Suprapubic skin (tissue), 4 donors: Measurements from ENCODE around the gene GSTO1. TPM values are rescaled to one million over a fixed set of nuclear protein-coding genes. Genes with fewer than 3 reads are reported as not detected.

ENCODE experiments used
- DNase-seq, 2 donors: peaks; one replicate each; pipeline ENCODE4 v3.0.0-alpha.2; 2019; ENCODE audit warnings: low spot score in 2 of 2
- H3K27ac ChIP-seq: fragments of 200-600 bp; sonication (generic); one replicate; pipeline ENCODE4 v1.5.1; 2019
- H3K27me3 ChIP-seq: fragments of 200-600 bp; sonication (generic); one replicate; pipeline ENCODE4 v1.5.1; 2019
- H3K36me3 ChIP-seq: fragments of 200-600 bp; sonication (generic); one replicate; pipeline ENCODE4 v1.5.1; 2019
- H3K4me1 ChIP-seq: fragments of 200-600 bp; sonication (generic); one replicate; pipeline ENCODE4 v1.5.1; 2019
- H3K4me3 ChIP-seq: fragments of 200-600 bp; sonication (generic); one replicate; pipeline ENCODE4 v1.5.1; 2019; ENCODE audit warnings: mild to moderate bottlenecking
- H3K9me3 ChIP-seq: fragments of 200-600 bp; sonication (generic); one replicate; pipeline ENCODE4 v1.5.1; 2019
- CTCF ChIP-seq, 2 donors: fragments of 200-600 bp in 1 of 2; fragments of 450-650 bp in 1 of 2; sonication (generic) in 1 of 2; IDR thresholded peaks; one replicate each; pipeline ENCODE4 v1.5.1; 2016 to 2019; ENCODE audit warnings: antibody characterized with exemption in 2 of 2, mild to moderate bottlenecking in 1 of 2, moderate library complexity in 1 of 2
- EP300 ChIP-seq: sonication (generic); formaldehyde crosslinking; IDR thresholded peaks from one replicate; pipeline ENCODE4 v1.6.1; 2017; ENCODE audit warnings: antibody characterized with exemption
- POLR2A ChIP-seq, 2 donors: fragments of 450-650 bp; IDR thresholded peaks; one replicate each; pipeline ENCODE4 v1.6.1; 2017; ENCODE audit warnings: antibody characterized with exemption in 2 of 2, mild to moderate bottlenecking in 2 of 2, moderate library complexity in 2 of 2
- POLR2AphosphoS5 ChIP-seq, 3 donors: sonication (generic); formaldehyde crosslinking; IDR thresholded peaks; one replicate each; pipeline ENCODE4 v1.6.1; 2017; ENCODE audit warnings: antibody characterized with exemption in 3 of 3
- WGBS: methylation state at CpG from one replicate; pipeline ENCODE4 v1.1.5; 2018; 5-methylcytosine and 5-hydroxymethylcytosine counted together
- total RNA-seq, 4 donors: library from RNA; depleted of rRNA; stranded (reverse); fragments of >200 nt; gene quantifications; one replicate each; pipeline ENCODE4 v1.1.0, GENCODE V29; 2016

The GSTO1 gene
- total RNA-seq, 4 donors from 2014 or later, result 38.2 to 61.4 (median 56.7) TPM

DNA sequence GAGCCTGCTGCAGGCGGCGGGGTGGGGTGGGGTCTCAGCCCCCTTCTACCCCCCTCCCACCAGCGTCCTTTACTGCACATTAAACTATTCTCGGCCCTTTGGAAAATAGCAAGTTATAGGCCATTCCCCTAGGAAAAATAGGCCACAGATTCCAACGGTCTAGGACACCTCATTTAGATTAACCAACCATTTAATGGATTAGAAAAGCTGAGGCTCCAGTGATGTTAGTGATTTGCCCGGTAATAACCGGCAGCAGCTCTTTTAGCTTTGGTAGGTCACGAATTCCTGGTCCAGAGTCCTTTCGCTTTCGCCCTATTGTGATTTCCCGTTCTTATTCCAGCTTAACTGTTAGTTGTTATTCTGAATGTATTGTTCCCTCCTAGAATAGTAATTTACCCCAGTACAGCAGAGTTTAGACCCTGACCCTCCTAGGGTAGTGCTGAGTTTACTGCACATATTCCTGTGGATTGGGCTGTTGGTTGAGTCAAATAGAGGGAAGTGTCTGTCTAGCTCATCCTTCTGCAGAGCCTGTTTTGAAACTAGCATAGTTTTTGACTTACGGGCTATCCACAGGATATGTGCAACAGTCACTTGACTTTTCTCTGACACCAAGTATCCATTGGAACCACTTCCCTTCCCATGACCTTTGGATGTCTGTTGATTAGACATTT lies 754 bp downstream of the GSTO1 start:
- 0% methylated on average over 10 of the region's 12 CpGs for WGBS
- no peaks in the 10 kb centered on the region for H3K9me3 ChIP-seq
- DNase-seq, result no peak
- peaks cover 22% of the 10 kb centered on the region for H3K36me3 ChIP-seq
- H3K4me1 ChIP-seq, result peaks cover 47% of the 10 kb centered on the region
- peak overlapping the region; percentile 96 for H3K4me3 ChIP-seq
- no peaks in the 10 kb centered on the region for H3K27me3 ChIP-seq
- H3K27ac ChIP-seq, result peak overlapping the region; percentile 98
- TF ChIP-seq POLR2AphosphoS5 (IDR thresholded peaks at IDR 0.05), result peak in 1 of 3 donors; percentile 67
- TF ChIP-seq CTCF (IDR thresholded peaks at IDR 0.05), result no peak
- TF ChIP-seq POLR2A (IDR thresholded peaks at IDR 0.05), result peak in 1 of 2 donors; percentile 53

DNA sequence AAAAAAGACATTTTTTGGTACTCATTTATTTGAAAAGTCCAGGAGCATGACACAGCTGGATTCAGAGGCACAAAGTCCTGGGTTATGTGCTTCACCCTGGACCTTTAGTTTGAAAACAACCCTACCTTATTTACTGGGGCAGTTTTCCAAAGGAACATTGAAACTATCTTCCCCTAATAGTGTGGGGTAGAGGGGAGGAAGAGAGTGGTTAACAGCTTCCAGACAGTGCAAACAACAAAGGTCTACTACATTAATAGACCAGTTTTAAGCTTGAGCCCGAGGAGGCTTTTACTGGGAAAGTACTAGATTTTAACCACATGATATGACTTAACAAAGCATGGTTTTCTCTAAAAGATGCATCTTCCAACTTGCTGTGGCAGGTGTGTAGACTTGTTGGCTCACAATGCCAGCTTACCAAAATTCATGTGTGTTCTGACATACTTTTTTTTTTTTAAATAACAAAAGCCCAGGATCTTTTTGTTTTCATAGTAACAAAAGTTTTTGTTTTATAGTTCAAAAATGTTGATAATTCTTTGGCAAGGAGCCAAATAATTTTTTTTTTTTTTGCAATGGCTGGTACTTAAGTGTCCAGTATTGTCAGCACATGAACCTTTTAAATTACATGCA lies 1.8 kb downstream of the GSTO1 start:
- H3K4me3 ChIP-seq, result peak overlapping the region; percentile 96

DNA sequence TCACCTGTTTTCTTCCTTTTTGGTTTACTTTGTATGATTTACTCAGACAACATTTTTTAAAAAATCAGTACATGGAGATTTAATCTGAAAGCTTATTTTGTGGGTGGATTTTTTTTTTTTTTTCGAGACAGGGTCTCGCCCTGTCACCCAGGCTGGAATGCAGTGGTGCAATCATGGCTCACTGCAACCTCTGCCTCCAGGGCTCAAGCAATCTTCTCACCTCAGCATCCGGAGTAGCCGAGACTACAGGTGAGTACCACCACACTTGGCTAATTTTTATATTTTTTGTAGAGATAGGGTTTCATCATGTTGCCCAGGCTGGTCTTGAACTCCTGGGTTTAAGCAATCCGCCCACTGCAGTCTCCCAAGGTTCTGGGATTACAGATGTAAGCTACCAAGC lies 2.5 kb downstream of the GSTO1 start:
- peaks cover 58% of the 10 kb centered on the region for H3K4me1 ChIP-seq
- no peak overlapping the region for H3K4me3 ChIP-seq
- no peak for DNase-seq
- WGBS, result 86% methylated on average over 5 of the region's 5 CpGs
- no peak overlapping the region for H3K27ac ChIP-seq
- peaks cover 36% of the 10 kb centered on the region for H3K36me3 ChIP-seq
- no peaks in the 10 kb centered on the region for H3K27me3 ChIP-seq
- no peaks in the 10 kb centered on the region for H3K9me3 ChIP-seq
- no peak for TF ChIP-seq CTCF (IDR thresholded peaks at IDR 0.05)
- TF ChIP-seq POLR2A (IDR thresholded peaks at IDR 0.05), result no peak
- TF ChIP-seq POLR2AphosphoS5 (IDR thresholded peaks at IDR 0.05), result no peak
- no peak for TF ChIP-seq EP300

More for the DNA sequence above, 1.8 kb downstream of the GSTO1 start:
- 8% methylated on average over 1 of the region's 1 CpG for WGBS
- no peaks in the 10 kb centered on the region for H3K27me3 ChIP-seq
- DNase-seq, result no peak
- no peaks in the 10 kb centered on the region for H3K9me3 ChIP-seq
- H3K36me3 ChIP-seq, result peaks cover 28% of the 10 kb centered on the region
- TF ChIP-seq POLR2AphosphoS5 (IDR thresholded peaks at IDR 0.05), result no peak
- TF ChIP-seq CTCF (IDR thresholded peaks at IDR 0.05), result no peak
- TF ChIP-seq POLR2A (IDR thresholded peaks at IDR 0.05), result no peak
- no peak for TF ChIP-seq EP300
- peaks cover 57% of the 10 kb centered on the region for H3K4me1 ChIP-seq
- peak overlapping the region; percentile 98 for H3K27ac ChIP-seq

GRCh38 chr10:104258209-104258608 lies 3.5 kb downstream of the GSTO1 start:
- TF ChIP-seq POLR2A (IDR thresholded peaks at IDR 0.05) (no peak), CTCF (IDR thresholded peaks at IDR 0.05) (no peak), EP300 (no peak), POLR2AphosphoS5 (IDR thresholded peaks at IDR 0.05) (no peak)
- Histone ChIP-seq H3K36me3 (peaks cover 46% of the 10 kb centered on the region), H3K4me3 (no peak overlapping the region), H3K4me1 (peaks cover 58% of the 10 kb centered on the region), H3K27ac (no peak overlapping the region), H3K9me3 (no peaks in the 10 kb centered on the region), H3K27me3 (no peaks in the 10 kb centered on the region)
- WGBS, result 83% methylated on average over 3 of the region's 3 CpGs
- DNase-seq, result no peak

GRCh38 chr10:104259456-104259855 lies 4.8 kb downstream of the GSTO1 start:
- Histone ChIP-seq H3K9me3 (no peaks in the 10 kb centered on the region), H3K4me3 (no peak overlapping the region), H3K27me3 (no peaks in the 10 kb centered on the region), H3K27ac (peak overlapping the region; percentile 78), H3K4me1 (peaks cover 58% of the 10 kb centered on the region), H3K36me3 (peaks cover 55% of the 10 kb centered on the region)
- DNase-seq, result no peak
- WGBS, result 51% methylated on average over 3 of the region's 3 CpGs
- TF ChIP-seq POLR2AphosphoS5 (IDR thresholded peaks at IDR 0.05) (no peak), CTCF (IDR thresholded peaks at IDR 0.05) (no peak), POLR2A (IDR thresholded peaks at IDR 0.05) (no peak), EP300 (no peak)
